Stimulated activated CD4-positive, alpha-beta T cell treated with anti-CD3 and anti-CD28 coated beads, Interleukin-15, amount 100 ng/mL, for 1 hour (primary cell): ENCODE results near the gene GBF1.

Experiments
- DNase-seq, 2 donors: peaks; one replicate each; pipeline ENCODE4 v3.0.0-alpha.2; 2020; ENCODE audit warnings: low read depth in 1 of 2, low spot score in 1 of 2

GBF1 gene

DNA sequence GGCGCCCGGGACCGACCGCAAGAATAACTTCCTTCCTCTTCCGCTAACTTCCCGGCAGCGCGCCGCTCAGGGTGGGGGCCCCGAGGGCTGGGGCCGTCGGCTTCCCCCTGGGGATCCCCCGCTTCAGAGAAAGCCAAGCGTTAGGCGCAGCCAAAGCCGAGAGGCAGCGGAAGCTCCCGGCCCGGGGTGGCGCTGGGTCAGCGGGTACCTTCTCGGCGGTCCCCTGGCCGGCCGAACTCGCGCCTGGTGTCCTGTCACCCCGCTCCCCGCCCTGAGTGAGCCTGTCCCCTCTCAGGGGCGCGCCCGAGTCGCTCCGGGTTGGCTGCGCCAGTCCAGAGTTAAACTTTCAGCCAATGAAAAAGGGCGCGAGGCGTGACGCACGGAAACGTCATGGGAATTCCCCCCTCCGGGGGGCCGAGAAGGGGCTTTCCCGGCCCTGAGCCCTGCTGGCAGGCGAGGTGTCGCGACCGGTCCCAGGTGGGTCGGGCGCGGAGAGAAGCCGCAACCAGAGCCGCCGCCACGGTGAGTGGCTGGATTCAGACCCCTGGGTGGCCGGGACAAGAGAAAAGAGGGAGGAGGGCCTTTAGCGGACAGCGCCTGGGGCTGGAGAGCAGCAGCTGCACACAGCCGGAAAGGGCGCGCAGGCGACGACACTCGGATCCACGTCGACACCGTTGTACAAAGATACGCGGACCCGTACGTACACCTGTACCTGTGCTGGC is 148.9 kb downstream of the GBF1 start:
- peak; percentile 98 for DNase-seq

DNA sequence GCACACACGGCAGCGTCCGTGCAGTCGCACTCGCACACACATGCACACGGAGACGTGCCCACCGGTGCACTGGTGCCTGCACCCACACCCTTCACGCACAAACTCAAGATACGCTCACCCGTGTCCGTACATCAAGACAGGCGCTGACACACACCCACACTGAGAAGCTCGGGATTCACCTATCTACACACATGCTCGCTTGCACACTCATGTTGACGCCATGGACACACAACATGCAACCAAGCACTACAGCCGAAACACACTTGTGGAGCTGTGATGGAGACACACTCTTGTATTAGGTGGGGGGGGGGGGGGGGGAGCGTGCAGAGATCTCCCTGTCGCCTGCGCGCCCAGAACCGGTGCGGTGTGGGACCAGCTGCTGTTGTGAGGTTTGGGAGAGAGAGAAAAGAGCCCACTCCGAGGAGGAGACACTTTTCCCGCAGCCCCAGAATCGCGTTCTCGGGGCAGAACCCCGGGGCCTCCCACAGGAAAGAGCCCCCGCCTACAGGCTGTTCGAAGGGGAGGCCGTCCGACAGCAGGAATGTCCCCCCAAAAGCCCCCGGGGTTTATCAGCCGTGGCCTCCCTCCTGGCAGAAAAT is 149.6 kb downstream of the GBF1 start:
- peak in 1 of 2 donors; percentile 55 for DNase-seq

DNA sequence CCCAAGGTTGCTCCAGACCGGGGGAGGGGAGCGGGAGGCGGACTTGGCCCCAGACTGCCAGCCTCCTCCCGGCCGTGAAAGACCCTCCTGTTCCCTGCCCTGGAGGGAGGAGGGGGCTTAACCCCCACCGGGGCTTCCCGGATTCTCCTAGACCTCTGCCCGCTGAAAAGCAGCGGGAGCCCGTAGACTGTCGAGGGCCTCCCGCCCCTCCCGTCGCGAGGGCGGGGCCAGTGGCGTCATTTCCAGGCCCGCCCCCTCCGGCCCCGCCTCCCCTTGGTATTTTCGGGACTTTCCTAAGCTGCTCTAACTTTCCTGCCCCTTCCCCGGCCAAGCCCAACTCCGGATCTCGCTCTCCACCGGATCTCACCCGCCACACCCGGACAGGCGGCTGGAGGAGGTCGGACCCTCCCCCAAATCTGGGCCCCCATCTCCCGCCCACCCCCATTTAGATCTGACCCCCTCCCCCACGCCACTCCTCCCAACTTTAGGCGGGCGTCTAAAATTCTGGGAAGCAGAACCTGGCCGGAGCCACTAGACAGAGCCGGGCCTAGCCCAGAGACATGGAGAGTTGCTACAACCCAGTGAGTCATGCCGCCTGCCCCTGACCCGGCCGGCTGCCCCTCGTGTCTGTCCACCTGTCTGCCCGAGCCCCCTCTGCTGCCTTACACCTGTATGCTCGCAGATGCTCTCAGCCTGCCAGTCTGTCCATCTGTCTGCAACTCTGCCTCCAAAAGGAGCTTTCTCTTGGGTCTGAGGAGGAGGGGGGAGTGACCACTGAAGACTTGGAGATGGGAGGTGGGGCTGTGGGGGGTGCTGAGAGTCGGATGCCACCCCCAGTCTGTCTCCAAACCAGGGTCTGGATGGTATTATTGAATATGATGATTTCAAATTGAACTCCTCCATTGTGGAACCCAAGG is 150.3 kb downstream of the GBF1 start, which contains the start of gene NFKB2:
TSS of gene NFKB2 (plus strand) at position 306 of the 917 bp plus-strand sequence. CDS start at position 561, 255 bp downstream.
- peak; percentile 92 to 93 for DNase-seq

DNA sequence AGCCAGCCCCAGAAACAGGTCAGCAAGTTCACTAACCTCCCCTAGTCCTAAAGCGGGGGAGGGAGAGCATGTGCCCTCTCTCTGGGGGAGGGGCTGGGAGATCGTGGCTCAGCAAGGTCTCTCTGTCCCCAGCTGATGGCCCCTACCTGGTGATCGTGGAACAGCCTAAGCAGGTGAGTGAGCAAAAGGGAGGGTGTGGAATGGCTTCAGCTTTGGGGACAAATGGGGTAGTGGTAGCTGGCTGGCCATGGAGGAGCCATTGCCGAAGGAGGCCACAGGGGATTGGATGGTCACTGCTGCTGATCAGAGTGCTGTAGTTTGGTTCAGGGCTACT is 151.0 kb downstream of the GBF1 start:
- DNase-seq: no peak

DNA sequence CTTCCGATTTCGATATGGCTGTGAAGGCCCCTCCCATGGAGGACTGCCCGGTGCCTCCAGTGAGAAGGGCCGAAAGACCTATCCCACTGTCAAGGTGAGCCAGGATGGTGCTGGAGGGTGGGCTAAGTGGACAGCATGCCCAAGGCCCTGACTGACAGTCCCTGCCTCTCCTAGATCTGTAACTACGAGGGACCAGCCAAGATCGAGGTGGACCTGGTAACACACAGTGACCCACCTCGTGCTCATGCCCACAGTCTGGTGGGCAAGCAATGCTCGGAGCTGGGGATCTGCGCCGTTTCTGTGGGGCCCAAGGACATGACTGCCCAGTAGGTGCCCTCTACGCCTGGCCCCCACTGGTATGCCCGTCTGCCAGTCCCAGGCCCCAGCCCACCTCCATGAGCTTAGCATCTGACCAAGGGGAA is 151.4 kb downstream of the GBF1 start:
- DNase-seq: no peak

DNA sequence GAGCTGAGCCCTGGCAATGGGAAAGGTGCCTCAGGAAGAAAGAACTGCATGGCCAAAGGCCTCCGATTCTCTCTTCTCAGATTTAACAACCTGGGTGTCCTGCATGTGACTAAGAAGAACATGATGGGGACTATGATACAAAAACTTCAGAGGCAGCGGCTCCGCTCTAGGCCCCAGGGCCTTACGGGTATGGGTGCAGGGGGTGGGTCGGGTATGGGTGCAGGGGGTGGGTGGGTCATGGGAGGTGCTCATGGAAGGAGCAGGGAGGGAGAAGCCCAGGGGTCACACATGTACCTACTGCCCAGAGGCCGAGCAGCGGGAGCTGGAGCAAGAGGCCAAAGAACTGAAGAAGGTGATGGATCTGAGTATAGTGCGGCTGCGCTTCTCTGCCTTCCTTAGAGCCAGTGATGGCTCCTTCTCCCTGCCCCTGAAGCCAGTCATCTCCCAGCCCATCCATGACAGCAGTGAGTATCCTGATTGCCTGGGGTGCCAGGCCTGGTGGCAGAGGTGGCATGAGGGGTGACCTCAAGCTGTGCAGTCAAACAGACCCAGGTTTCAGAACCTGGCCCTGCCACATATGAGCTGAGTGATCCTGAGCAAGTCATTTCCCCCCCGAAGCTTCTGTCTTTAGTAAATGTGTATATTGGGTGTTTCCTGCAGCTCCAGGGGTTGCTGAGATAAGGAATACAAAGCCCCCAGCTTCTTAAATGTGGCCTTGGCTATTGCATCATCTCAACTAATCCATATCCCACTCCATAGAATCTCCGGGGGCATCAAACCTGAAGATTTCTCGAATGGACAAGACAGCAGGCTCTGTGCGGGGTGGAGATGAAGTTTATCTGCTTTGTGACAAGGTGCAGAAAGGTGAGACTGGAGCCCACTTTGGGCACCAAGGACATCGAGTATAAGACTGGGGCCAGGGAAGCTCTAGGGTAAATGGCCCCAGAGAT is 152.2 kb downstream of the GBF1 start:
- no peak for DNase-seq

DNA sequence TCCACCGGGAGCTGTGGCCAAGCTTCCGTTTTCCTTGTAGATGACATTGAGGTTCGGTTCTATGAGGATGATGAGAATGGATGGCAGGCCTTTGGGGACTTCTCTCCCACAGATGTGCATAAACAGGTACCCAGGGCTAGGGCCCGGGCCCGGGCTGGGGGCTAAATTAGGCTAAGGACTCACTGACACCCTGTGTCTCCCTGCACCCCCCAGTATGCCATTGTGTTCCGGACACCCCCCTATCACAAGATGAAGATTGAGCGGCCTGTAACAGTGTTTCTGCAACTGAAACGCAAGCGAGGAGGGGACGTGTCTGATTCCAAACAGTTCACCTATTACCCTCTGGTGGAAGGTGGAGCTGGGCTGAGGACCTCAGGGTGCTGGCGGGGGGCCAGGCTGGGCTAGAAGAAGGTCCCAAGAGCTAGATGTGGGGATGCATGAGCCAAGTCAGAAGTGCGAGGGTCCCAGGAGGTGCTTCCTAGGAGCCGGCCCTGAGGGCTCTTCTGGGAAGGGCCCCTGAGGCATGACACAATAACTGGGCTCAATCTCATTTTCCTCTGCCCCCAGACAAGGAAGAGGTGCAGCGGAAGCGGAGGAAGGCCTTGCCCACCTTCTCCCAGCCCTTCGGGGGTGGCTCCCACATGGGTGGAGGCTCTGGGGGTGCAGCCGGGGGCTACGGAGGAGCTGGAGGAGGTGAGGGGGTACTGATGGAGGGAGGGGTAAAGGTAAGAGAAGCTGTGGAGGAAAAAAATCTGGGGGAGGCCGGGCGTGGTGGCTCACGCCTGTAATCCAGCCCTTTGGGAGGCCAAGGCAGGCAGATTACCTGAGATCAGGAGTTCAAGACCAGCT is 153.1 kb downstream of the GBF1 start:
- no peak for DNase-seq

DNA sequence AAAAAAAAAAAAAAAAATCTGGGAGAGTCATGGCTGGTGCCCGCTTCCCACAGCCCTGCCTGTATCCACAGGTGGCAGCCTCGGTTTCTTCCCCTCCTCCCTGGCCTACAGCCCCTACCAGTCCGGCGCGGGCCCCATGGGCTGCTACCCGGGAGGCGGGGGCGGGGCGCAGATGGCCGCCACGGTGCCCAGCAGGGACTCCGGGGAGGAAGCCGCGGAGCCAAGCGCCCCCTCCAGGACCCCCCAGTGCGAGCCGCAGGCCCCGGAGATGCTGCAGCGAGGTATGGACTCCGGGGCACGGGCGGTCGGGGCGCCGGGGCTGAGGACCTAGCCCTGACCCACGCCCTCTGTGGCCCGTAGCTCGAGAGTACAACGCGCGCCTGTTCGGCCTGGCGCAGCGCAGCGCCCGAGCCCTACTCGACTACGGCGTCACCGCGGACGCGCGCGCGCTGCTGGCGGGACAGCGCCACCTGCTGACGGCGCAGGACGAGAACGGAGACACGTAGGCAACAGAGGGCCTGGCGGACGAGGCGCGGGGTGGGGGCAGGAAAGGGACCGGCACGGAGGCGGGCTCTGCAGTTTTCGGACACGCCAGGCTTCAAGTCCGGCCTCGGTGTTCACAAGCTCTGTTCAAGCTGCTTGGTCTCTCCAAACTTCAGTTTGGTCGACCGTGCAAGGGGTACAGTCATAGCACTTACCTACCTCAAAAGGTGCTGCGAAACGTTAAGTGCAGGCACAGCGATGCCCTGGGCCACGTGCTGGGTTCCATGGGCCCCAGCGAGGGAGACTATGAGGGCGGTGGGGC is 154.1 kb downstream of the GBF1 start:
- DNase-seq: peak; percentile 72 to 82

DNA sequence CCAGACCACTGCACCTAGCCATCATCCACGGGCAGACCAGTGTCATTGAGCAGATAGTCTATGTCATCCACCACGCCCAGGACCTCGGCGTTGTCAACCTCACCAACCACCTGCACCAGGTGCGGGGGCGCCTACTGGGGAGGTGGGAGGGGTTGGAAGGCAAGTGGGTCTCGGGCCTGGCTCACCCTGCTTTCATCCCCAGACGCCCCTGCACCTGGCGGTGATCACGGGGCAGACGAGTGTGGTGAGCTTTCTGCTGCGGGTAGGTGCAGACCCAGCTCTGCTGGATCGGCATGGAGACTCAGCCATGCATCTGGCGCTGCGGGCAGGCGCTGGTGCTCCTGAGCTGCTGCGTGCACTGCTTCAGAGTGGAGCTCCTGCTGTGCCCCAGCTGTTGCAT is 154.7 kb downstream of the GBF1 start:
- DNase-seq: no peak

DNA sequence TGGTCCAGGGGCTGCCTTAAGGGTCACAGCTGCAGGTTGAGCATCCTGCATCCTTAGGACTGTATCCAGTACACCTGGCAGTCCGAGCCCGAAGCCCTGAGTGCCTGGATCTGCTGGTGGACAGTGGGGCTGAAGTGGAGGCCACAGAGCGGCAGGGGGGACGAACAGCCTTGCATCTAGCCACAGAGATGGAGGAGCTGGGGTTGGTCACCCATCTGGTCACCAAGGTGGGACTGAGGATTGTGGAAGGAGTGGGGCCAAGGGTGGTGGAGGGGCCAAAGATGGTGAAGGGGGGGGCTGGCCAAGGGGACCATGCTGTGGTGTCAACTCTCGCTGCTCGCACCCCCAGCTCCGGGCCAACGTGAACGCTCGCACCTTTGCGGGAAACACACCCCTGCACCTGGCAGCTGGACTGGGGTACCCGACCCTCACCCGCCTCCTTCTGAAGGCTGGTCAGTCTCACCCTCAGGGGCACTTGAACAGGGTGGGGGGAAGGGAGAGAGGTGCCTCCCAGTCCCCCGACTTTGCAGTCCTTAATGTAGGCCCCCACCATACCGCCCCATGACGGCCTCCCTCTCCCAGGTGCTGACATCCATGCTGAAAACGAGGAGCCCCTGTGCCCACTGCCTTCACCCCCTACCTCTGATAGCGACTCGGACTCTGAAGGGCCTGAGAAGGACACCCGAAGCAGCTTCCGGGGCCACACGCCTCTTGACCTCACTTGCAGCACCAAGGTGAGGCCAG is 155.4 kb downstream of the GBF1 start:
- DNase-seq: no peak

DNA sequence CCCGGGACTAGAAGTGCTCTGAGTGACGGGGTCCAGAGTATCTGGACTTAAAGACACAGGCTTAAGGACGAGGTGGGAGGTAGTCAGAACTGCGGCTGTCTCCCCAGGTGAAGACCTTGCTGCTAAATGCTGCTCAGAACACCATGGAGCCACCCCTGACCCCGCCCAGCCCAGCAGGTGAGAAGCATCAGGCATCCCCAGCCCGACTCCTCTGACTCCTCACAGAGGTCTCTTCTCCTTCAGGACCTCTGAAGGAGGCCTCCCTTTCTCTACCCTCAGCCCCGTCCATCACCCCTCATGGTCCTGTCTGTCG is 156.0 kb downstream of the GBF1 start:
- DNase-seq: no peak

DNA sequence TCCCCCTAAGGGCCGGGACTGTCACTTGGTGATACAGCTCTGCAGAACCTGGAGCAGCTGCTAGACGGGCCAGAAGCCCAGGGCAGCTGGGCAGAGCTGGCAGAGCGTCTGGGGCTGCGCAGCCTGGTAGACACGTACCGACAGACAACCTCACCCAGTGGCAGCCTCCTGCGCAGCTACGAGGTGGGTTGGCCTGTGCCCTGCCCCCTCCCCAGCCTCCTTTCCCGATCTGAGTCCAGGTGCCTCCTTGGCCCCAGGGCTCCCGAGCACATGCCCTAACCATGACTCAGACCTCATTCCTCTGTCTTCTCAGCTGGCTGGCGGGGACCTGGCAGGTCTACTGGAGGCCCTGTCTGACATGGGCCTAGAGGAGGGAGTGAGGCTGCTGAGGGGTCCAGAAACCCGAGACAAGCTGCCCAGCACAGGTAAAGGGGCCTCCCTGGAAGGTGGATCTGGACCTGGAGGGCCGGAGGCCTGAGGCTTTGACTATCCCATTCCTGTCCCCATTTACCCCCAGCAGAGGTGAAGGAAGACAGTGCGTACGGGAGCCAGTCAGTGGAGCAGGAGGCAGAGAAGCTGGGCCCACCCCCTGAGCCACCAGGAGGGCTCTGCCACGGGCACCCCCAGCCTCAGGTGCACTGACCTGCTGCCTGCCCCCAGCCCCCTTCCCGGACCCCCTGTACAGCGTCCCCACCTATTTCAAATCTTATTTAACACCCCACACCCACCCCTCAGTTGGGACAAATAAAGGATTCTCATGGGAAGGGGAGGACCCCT is 156.6 kb downstream of the GBF1 start:
- DNase-seq: no peak

DNA sequence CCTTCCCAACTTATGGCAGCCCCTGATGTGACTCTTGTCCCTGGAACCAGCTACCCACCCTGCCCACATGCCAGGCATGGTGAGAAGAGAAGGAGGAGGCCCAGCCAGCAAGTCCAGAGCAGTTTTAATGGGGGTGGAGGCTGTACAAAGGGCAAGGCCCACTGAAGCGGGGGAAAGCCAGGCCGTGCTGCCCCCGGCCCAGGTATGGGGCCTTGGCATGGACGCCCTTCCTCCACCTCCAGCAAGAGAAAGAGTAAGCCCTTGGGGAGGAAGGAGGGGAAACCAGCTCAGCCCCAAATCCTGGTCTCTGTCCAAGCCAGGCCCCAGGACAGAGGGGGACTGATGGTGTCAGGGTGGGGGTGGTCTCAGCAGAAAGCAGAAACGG is 157.2 kb downstream of the GBF1 start:
- DNase-seq: no peak

DNA sequence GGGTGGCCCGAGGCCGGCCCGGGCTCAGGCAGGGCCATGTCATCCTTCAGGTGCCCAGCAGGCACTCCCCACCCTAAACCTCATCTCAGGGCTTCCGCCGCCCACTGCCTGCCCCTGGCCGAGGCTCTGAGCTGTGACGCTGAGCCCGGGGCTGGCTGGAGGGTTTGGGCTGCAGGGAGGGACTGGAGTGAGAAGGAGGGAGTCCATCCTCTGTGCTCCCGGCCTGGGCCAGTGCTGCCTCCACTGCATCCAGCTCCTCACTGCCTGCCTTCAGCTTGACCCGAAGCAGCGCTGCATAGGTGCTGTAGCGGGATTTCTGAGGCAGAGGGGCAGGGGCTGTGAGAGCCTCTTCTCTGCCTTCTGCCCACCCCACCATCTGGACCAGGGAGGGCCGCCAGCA is 157.8 kb downstream of the GBF1 start:
- no peak for DNase-seq

DNA sequence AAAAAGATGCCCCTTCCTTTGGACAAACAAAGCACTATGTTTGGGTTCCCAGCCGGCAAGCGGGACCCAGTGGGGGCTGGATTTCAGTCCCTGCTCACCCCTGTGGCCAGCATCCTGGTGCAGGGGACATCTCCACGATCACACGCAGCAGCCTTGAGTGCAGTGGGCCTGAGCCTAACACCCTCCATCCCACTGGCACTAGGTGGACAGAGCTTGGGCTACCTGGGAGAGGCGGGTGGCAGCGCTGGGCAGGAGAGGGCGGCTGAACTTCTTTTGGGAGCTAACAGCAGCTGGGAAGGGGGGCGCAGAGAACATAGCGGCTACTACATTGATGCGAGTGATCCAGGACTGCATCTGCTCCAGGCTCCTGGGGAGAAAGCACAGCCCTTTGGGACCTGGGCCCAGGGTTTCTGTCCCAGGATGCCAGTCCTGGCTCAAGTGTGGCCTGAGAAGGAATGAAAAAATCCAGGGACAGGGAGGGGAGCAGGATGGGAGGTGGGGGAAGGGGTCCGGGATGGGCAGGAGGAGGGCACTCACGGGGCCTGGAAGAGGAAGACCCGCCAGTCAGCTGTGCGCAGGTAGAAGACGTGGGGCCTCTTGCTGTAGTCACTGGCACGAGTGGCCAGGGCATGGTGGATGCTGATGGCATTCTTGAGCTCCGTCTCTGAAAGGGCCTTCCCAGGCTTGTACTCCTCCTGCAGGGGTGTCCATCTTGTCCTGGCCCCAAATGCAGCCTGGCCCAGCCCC is 159.2 kb downstream of the GBF1 start:
- no peak for DNase-seq

DNA sequence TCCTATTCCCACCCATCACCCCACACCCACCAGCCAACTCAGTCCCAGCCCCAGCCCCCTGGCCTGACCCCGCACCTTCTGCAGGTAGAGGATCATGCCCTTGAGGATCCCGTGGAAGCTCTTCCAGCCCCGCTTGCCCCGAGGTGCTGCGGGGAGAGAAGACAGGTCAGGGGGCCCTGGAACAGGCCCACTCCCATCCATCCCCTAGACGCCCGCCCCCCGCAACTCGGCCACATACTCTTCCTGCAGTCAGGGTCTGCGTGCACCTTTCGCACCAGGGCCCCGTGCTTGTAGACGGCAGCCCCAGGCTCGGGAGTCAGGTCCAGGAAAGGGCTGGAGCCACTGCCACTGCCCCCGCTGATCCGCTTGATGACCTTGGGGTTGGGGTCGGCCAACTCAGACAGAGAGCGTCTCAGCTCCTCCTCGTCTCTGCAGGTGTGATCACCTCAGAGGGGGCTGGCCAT is 159.8 kb downstream of the GBF1 start:
- no peak for DNase-seq

DNA sequence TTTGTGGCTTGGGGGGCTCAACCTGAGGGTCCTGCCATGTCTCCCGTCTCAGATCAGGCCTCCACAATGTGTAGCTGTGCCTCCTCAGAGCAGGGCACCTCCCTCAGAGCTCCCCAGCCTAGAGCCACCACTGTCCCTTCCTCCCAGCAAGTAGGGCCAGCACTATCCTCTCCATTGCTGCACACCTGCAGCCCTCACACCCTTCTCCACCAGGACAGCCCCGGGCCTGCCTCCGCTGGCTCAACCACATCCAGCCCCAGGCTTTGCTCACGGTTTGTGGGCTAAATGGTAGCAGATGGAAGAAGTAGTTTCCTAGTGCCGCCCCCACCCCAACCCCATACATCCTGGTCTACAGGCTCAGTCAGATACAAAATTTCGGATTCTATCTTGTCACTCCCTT is 160.3 kb downstream of the GBF1 start:
- DNase-seq: no peak
